HepG2 (cell line): ENCODE results near the gene CDKN2AIP. TPM values are rescaled to one million over a fixed set of nuclear protein-coding genes. Genes with fewer than 3 reads are reported as not detected.

Experiments
- DR1 ChIP-seq: sonication (generic); formaldehyde crosslinking; IDR thresholded peaks from 2 replicates; pipeline ENCODE4 v1.8.0; 2021; ENCODE audit warnings: mild to moderate bottlenecking, missing genetic modification reagents, inconsistent platforms
- GTF2F1 ChIP-seq: fragments of 150-350 bp; IDR thresholded peaks from 2 replicates; pipeline ENCODE4 v1.6.1; 2014; ENCODE audit warnings: low read length
- HCFC1 ChIP-seq: fragments of 150-350 bp; IDR thresholded peaks from 2 replicates; pipeline ENCODE4 v1.6.1; 2014; ENCODE audit warnings: low read depth, low read length
- HOXD1 ChIP-seq: sonication (generic); formaldehyde crosslinking; IDR thresholded peaks from 2 replicates; pipeline ENCODE4 v1.5.0; 2020; ENCODE audit warnings: missing genetic modification reagents
- IKZF1 ChIP-seq: fragments of 450-650 bp; IDR thresholded peaks from 2 replicates; pipeline ENCODE4 v1.7.1; 2016
- JUN ChIP-seq: sonication (generic); formaldehyde crosslinking; IDR thresholded peaks from 2 replicates; pipeline ENCODE4 v1.4.0; 2020; ENCODE audit warnings: mild to moderate bottlenecking, missing genetic modification reagents
- MTF2 ChIP-seq: sonication (generic); formaldehyde crosslinking; IDR thresholded peaks from 2 replicates; pipeline ENCODE4 v1.5.0; 2020; ENCODE audit warnings: missing genetic modification reagents, borderline replicate concordance
- SYNCRIP ChIP-seq: fragments of 200-400 bp; formaldehyde crosslinking; IDR thresholded peaks from 2 replicates; pipeline ENCODE4 v1.6.1; 2018; ENCODE audit warnings: mild to moderate bottlenecking, low read depth, low read length; ENCODE audit not compliant: insufficient read depth
- YEATS2 ChIP-seq: sonication (generic); formaldehyde crosslinking; IDR thresholded peaks from 2 replicates; pipeline ENCODE4 v1.4.0; 2020; ENCODE audit warnings: missing genetic modification reagents, borderline replicate concordance
- ZNF335 ChIP-seq: sonication (generic); formaldehyde crosslinking; IDR thresholded peaks from 2 replicates; pipeline ENCODE4 v1.4.0; 2020; ENCODE audit warnings: missing genetic modification reagents
- ZNF484 ChIP-seq: sonication (generic); formaldehyde crosslinking; IDR thresholded peaks from 2 replicates; pipeline ENCODE4 v1.5.1; 2020; ENCODE audit warnings: mild to moderate bottlenecking, low read depth, missing genetic modification reagents, borderline replicate concordance
- ZSCAN31 ChIP-seq: sonication (generic); formaldehyde crosslinking; IDR thresholded peaks from 2 replicates; pipeline ENCODE4 v1.5.0; 2020; ENCODE audit warnings: low read depth, mild to moderate bottlenecking, missing genetic modification reagents
- polyA plus RNA-seq, 8 experiments: library from polyadenylated mRNA; depleted of rRNA in 3 of 8; stranded (reverse) in 7 of 8; unstranded in 1 of 8; fragments of >200 nt; fragmentation: Illumina TruSeq in 4 of 8; extraction: Trizol in 4 of 8; gene quantifications; 2 replicates each; pipeline versions ENCODE4 v1.2.1 to v1.2.3, GENCODE V29; 2011 to 2016; ENCODE audit warnings: low read depth in 4 of 8, missing spikeins in 1 of 8, mixed read lengths in 1 of 8; ENCODE audit not compliant: insufficient read depth in 1 of 8
- total RNA-seq, 5 experiments: library from RNA; depleted of rRNA; stranded (reverse); fragments of >200 nt; fragmentation: Illumina TruSeq; extraction: Trizol; gene quantifications; 2 replicates each; pipeline ENCODE4 v1.2.3, GENCODE V29; 2016; ENCODE audit warnings: low read depth in 1 of 5
- TF ChIP-seq, protein P1 (sequence below): sonication (generic); formaldehyde crosslinking; IDR thresholded peaks from 2 replicates; pipeline ENCODE4 v1.8.0; 2022; ENCODE audit warnings: missing genetic modification reagents, mild to moderate bottlenecking, borderline replicate concordance
- TF ChIP-seq, protein P2 (sequence below): sonication (generic); formaldehyde crosslinking; IDR thresholded peaks from 2 replicates; pipeline ENCODE4 v1.8.1; 2023; ENCODE audit warnings: mild to moderate bottlenecking, missing genetic modification reagents
- TF ChIP-seq, protein P3 (sequence below): sonication (generic); formaldehyde crosslinking; IDR thresholded peaks from 2 replicates; pipeline ENCODE4 v1.5.1; 2020; ENCODE audit warnings: missing genetic modification reagents, mild to moderate bottlenecking, borderline replicate concordance
- TF ChIP-seq, protein P4 (sequence below): sonication (generic); formaldehyde crosslinking; IDR thresholded peaks from 2 replicates; pipeline ENCODE4 v1.4.0; 2020; ENCODE audit warnings: missing genetic modification reagents, borderline replicate concordance

The CDKN2AIP gene
- total and polyA plus RNA-seq, 2 of the 13 experiments (the other 11 are each of a cell fraction or from before 2014, with no cell fraction given) = 17.0 to 18.7 TPM

DNA sequence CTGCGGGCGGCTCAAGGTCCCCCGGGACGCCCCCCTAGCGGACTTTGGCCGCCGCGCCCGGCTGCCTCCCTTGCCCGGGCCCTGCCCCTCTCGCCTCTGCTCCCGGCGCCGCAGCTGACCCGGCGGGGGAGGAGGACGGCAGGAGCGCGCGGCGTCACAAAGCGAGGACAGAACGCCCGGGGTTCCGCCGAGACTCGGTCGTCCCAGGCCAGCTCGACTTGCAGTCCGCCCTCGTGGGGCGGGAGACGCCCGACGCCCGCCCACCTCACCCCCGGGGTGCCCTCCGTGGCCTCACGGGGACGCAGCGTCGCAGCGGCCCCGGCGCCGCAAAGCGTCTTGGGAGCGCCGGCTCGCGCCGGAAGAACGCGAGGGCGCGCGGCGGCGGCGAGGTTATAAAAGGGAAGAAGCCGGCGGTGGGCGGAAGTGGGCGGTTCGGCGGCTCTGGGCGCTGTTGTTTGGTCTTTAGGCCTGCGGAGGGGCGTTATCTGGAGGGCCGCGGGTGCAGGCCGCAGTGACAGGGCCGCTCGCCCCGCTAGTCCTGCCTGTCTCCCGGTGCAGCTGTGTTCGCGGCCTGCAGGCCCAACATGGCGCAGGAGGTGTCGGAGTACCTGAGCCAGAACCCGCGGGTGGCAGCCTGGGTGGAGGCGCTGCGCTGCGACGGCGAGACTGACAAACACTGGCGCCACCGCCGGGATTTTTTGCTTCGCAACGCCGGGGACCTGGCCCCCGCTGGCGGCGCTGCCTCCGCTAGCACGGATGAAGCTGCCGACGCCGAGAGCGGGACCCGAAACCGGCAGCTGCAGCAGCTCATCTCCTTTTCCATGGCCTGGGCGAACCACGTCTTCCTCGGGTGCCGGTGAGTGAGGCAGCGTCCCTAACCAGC, at the start of gene CDKN2AIP (continued):
- peak; percentile 62; the same call in 1 of the 2 replicates for TF ChIP-seq MTF2 (CRISPR knock-in tag)
- no peak; the same call in 1 of the 2 replicates for TF ChIP-seq HCFC1
- TF ChIP-seq, protein P1, sequence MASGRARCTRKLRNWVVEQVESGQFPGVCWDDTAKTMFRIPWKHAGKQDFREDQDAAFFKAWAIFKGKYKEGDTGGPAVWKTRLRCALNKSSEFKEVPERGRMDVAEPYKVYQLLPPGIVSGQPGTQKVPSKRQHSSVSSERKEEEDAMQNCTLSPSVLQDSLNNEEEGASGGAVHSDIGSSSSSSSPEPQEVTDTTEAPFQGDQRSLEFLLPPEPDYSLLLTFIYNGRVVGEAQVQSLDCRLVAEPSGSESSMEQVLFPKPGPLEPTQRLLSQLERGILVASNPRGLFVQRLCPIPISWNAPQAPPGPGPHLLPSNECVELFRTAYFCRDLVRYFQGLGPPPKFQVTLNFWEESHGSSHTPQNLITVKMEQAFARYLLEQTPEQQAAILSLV (CRISPR knock-in tag) = no peak
- TF ChIP-seq, protein P2, sequence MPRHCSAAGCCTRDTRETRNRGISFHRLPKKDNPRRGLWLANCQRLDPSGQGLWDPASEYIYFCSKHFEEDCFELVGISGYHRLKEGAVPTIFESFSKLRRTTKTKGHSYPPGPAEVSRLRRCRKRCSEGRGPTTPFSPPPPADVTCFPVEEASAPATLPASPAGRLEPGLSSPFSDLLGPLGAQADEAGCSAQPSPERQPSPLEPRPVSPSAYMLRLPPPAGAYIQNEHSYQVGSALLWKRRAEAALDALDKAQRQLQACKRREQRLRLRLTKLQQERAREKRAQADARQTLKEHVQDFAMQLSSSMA (CRISPR knock-in tag) = no peak
- no peak for TF ChIP-seq GTF2F1
- peak; percentile 85 for TF ChIP-seq YEATS2 (CRISPR knock-in tag)
- TF ChIP-seq DR1 (CRISPR knock-in tag) = no peak; the same call in none of the 2 replicates
- no peak for TF ChIP-seq ZNF484
- TF ChIP-seq JUN (CRISPR knock-in tag) = peak; percentile 11; the same call in 1 of the 2 replicates
- peak; percentile 94 for TF ChIP-seq ZSCAN31 (CRISPR knock-in tag)
- TF ChIP-seq HOXD1 = 0 out of 2 replicates have a peak, but pooled peaks have one; percentile 14
- TF ChIP-seq SYNCRIP = no peak
- TF ChIP-seq, protein P3, sequence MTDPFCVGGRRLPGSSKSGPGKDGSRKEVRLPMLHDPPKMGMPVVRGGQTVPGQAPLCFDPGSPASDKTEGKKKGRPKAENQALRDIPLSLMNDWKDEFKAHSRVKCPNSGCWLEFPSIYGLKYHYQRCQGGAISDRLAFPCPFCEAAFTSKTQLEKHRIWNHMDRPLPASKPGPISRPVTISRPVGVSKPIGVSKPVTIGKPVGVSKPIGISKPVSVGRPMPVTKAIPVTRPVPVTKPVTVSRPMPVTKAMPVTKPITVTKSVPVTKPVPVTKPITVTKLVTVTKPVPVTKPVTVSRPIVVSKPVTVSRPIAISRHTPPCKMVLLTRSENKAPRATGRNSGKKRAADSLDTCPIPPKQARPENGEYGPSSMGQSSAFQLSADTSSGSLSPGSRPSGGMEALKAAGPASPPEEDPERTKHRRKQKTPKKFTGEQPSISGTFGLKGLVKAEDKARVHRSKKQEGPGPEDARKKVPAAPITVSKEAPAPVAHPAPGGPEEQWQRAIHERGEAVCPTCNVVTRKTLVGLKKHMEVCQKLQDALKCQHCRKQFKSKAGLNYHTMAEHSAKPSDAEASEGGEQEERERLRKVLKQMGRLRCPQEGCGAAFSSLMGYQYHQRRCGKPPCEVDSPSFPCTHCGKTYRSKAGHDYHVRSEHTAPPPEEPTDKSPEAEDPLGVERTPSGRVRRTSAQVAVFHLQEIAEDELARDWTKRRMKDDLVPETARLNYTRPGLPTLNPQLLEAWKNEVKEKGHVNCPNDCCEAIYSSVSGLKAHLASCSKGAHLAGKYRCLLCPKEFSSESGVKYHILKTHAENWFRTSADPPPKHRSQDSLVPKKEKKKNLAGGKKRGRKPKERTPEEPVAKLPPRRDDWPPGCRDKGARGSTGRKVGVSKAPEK (CRISPR knock-in tag) = no peak
- TF ChIP-seq, protein P4, sequence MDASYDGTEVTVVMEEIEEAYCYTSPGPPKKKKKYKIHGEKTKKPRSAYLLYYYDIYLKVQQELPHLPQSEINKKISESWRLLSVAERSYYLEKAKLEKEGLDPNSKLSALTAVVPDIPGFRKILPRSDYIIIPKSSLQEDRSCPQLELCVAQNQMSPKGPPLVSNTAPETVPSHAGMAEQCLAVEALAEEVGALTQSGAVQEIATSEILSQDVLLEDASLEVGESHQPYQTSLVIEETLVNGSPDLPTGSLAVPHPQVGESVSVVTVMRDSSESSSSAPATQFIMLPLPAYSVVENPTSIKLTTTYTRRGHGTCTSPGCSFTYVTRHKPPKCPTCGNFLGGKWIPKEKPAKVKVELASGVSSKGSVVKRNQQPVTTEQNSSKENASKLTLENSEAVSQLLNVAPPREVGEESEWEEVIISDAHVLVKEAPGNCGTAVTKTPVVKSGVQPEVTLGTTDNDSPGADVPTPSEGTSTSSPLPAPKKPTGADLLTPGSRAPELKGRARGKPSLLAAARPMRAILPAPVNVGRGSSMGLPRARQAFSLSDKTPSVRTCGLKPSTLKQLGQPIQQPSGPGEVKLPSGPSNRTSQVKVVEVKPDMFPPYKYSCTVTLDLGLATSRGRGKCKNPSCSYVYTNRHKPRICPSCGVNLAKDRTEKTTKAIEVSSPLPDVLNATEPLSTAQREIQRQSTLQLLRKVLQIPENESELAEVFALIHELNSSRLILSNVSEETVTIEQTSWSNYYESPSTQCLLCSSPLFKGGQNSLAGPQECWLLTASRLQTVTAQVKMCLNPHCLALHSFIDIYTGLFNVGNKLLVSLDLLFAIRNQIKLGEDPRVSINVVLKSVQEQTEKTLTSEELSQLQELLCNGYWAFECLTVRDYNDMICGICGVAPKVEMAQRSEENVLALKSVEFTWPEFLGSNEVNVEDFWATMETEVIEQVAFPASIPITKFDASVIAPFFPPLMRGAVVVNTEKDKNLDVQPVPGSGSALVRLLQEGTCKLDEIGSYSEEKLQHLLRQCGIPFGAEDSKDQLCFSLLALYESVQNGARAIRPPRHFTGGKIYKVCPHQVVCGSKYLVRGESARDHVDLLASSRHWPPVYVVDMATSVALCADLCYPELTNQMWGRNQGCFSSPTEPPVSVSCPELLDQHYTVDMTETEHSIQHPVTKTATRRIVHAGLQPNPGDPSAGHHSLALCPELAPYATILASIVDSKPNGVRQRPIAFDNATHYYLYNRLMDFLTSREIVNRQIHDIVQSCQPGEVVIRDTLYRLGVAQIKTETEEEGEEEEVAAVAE (CRISPR knock-in tag) = peak; percentile 50; the same call in 1 of the 2 replicates
- no peak for TF ChIP-seq IKZF1
- TF ChIP-seq ZNF335 (CRISPR knock-in tag) = no peak
